Activated CD8-positive, alpha-beta T cell treated with anti-CD3 and anti-CD28 coated beads, Interleukin-2, amount 10 ng/mL, durations not matched to agents 7 days and 5 days (primary cell): ENCODE data around the gene SLC22A17. TPM values are rescaled to one million over a fixed set of nuclear protein-coding genes. Genes with fewer than 3 reads are reported as not detected.

Experiments
- ATAC-seq: fragments of 150-1000 bp; cut with Tn5 transposase; one replicate; pipeline ENCODE4 v1.10.0; 2021; ENCODE audit warnings: moderate library complexity
- CTCF ChIA-PET: fragments of 350-600 bp; sonication (Branson Sonifier 250); formaldehyde crosslinking; loops from one replicate; lab custom pipeline; 2021; ENCODE audit warnings: antibody characterized with exemption; lab: Charles Lee
- POLR2A ChIA-PET: fragments of 350-600 bp; sonication (Branson Sonifier 250); formaldehyde crosslinking; loops from one replicate; lab custom pipeline; 2021; ENCODE audit warnings: antibody characterized with exemption; lab: Charles Lee
- DNase-seq: peaks from one replicate; pipeline ENCODE4 v3.0.0-alpha.2; 2020
- H3K27ac Mint-ChIP-seq: one replicate; pipeline ENCODE4 v1.8.0; 2021; ENCODE audit warnings: mild to moderate bottlenecking, mixed read lengths
- H3K27me3 Mint-ChIP-seq: one replicate; pipeline ENCODE4 v1.8.0; 2021; ENCODE audit warnings: low read depth, mixed read lengths
- H3K36me3 Mint-ChIP-seq: one replicate; pipeline ENCODE4 v1.8.0; 2021; ENCODE audit warnings: low read depth, mixed read lengths
- H3K4me1 Mint-ChIP-seq: one replicate; pipeline ENCODE4 v1.8.0; 2021; ENCODE audit warnings: low read depth, mixed read lengths
- H3K4me3 Mint-ChIP-seq: one replicate; pipeline ENCODE4 v1.8.0; 2021; ENCODE audit warnings: mild to moderate bottlenecking, mixed read lengths
- H3K9me3 Mint-ChIP-seq: one replicate; pipeline ENCODE4 v1.8.0; 2022; ENCODE audit warnings: mixed read lengths; ENCODE audit not compliant: insufficient read depth
- total RNA-seq, 2 experiments: library from RNA; stranded (reverse); gene quantifications; one replicate each; pipeline ENCODE4 v1.2.3, GENCODE V29; 2021

SLC22A17 gene
- total RNA-seq, 2 experiments from 2014 or later: 0.94 to 1.1 TPM

DNA sequence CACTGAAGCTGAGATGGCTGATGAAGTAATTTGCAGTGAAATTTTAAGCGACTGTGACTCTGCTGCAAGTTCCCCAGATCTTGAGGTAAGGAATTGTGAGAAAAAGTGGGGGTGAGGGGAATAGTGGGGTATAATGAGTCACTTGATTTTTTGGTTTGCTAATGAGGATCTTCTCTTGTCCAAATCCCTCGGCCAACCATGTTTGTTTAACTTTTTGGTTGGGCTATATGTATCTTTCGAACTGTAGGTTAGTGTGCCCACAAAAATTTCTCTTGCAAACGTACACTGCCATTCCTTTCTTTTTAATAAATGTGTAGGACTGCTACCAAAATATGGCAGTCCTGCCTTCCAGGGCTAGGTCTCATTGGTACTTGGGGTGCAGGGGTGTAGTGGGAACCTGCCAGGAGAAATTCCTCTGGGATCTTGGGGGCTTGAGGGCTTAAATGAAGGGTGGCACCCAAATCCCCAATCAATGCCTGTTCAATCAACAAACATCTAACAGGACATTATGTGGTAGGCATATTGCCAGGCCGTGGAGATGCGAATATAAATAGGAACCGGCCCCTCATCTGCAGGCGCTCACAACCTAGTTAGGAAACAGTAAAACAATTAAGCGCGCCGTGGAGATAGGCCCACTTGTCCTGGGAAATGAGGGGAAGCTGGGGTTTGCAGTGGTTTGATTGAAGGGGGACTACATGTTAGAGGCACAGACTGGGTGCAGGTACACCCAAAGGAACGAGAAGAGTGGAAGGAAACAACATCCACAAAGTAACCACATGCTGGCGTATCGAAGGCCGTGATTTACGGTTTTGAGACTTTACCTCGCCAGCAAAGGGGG is 32.7 kb downstream of the SLC22A17 start:
- H3K27ac Mint-ChIP-seq: peak overlapping the region; percentile 97
- ChIA-PET POLR2A (interaction anchor here (0.6 to 6.2 kb wide), 13 partner anchors 8 to 1844 kb away, joined by 3 to 115 read pairs (median 6); partner anchors contain the start of genes ACIN1, C14orf119, HOMEZ and OXA1L), CTCF (interaction anchor here (1.0 to 4.8 kb wide), 16 partner anchors 10 to 262 kb away, joined by 3 to 75 read pairs (median 7); partner anchors contain the start of genes CDH24, HOMEZ and PPP1R3E)
- peak overlapping the region; percentile 92 for H3K4me3 Mint-ChIP-seq
- no peak for DNase-seq
- H3K9me3 Mint-ChIP-seq: no peaks in the 10 kb centered on the region
- H3K27me3 Mint-ChIP-seq: no peaks in the 10 kb centered on the region
- peaks cover 39% of the 10 kb centered on the region for H3K36me3 Mint-ChIP-seq
- ATAC-seq: no peak
- H3K4me1 Mint-ChIP-seq: peaks cover 33% of the 10 kb centered on the region

- no peak overlapping the region for H3K4me3 Mint-ChIP-seq
- POLR2A ChIA-PET: no interaction called here
- peaks cover 15% of the 10 kb centered on the region for H3K4me1 Mint-ChIP-seq
- peaks cover 2% of the 10 kb centered on the region for H3K27me3 Mint-ChIP-seq
- no peak overlapping the region for H3K27ac Mint-ChIP-seq
- H3K36me3 Mint-ChIP-seq: peaks cover 10% of the 10 kb centered on the region
- H3K9me3 Mint-ChIP-seq: no peaks in the 10 kb centered on the region
- CTCF ChIA-PET: interaction anchor here (4.8 kb wide), 1 partner anchor 16 kb away, joined by 12 read pairs; no protein-coding TSS in a partner anchor
- ATAC-seq (no peak), DNase-seq (no peak)
These were observed 36.4 kb downstream of the SLC22A17 start for GRCh38 chr14:23316300-23316699.

DNA sequence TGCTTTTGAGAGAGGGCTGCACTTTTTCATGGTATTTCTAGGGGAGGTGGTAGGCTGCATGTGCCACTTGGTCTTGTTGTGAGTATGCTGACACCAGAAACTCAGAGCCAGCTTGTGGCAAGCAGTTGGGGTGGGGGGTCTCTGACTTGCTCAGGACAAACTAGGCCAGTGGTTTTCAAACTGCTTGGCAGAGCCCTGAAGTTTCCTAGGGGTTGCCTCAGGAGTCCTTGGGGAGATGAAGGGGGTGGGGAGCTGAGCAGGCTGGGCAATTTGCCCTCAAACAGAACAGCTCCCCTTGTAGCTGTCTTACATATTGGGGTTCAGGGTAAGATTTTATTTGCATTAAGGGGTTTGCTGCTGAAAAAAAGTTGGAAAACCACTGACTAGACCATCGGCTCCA is 42.1 kb downstream of the SLC22A17 start:
- H3K27ac Mint-ChIP-seq: no peak overlapping the region
- H3K27me3 Mint-ChIP-seq: peaks cover 22% of the 10 kb centered on the region
- peaks cover 16% of the 10 kb centered on the region for H3K4me1 Mint-ChIP-seq
- ATAC-seq (no peak), DNase-seq (no peak)
- POLR2A ChIA-PET: interaction anchor here (0.6 to 1.3 kb wide), 6 partner anchors 8 to 105 kb away, joined by 3 to 12 read pairs (median 3); partner anchors contain the start of genes PABPN1 and PPP1R3E
- no peaks in the 10 kb centered on the region for H3K36me3 Mint-ChIP-seq
- H3K4me3 Mint-ChIP-seq: no peak overlapping the region
- no peaks in the 10 kb centered on the region for H3K9me3 Mint-ChIP-seq
- CTCF ChIA-PET: interaction anchor here (2.6 kb wide), 1 partner anchor 10 kb away, joined by 13 read pairs; the partner anchor contains the start of gene PABPN1

DNA sequence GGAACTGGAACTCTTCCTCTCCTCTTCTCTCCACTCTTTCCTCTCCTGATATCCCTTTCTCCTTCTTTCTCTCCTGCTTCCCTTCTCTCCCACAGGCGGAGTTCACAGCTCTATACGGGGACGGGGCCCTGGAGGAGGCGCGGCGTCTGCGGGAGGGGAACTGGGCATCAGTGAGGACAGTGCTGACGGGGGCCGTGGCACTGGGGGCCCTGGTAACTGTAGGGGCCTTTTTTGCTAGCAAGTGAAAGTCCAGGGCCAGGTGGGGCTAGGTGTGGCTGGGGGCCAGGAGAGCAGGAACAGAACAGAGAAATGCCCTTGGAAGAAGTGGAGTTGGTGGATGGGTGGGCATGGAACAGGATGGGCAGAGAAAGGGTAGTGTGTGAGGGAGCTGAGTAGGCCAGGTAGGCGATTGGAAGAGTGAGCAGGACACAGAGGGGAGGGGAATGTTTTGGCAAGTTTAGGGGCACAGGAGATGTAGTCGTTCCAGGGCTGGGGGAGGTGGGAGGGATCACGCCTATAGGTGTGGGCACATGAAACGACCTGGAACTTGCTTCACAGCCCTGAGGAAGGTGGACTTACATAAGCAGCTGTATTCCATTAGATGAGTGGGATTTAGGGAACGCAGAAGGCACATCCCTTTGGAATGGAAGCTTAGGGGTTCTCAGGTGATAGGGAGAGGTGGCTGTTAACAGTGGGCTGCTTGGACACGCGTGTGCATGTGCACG is 43.8 kb downstream of the SLC22A17 start:
- H3K36me3 Mint-ChIP-seq: no peaks in the 10 kb centered on the region
- no peaks in the 10 kb centered on the region for H3K9me3 Mint-ChIP-seq
- no peak overlapping the region for H3K4me3 Mint-ChIP-seq
- CTCF ChIA-PET: interaction anchor here (2.6 kb wide), 1 partner anchor 12 kb away, joined by 13 read pairs; the partner anchor contains the start of gene PABPN1
- peaks cover 17% of the 10 kb centered on the region for H3K4me1 Mint-ChIP-seq
- ATAC-seq: no peak
- POLR2A ChIA-PET: interaction anchor here (3.1 kb wide), 1 partner anchor 12 kb away, joined by 20 read pairs; the partner anchor contains the start of gene PABPN1
- no peak overlapping the region for H3K27ac Mint-ChIP-seq
- DNase-seq: no peak
- H3K27me3 Mint-ChIP-seq: peaks cover 27% of the 10 kb centered on the region

DNA sequence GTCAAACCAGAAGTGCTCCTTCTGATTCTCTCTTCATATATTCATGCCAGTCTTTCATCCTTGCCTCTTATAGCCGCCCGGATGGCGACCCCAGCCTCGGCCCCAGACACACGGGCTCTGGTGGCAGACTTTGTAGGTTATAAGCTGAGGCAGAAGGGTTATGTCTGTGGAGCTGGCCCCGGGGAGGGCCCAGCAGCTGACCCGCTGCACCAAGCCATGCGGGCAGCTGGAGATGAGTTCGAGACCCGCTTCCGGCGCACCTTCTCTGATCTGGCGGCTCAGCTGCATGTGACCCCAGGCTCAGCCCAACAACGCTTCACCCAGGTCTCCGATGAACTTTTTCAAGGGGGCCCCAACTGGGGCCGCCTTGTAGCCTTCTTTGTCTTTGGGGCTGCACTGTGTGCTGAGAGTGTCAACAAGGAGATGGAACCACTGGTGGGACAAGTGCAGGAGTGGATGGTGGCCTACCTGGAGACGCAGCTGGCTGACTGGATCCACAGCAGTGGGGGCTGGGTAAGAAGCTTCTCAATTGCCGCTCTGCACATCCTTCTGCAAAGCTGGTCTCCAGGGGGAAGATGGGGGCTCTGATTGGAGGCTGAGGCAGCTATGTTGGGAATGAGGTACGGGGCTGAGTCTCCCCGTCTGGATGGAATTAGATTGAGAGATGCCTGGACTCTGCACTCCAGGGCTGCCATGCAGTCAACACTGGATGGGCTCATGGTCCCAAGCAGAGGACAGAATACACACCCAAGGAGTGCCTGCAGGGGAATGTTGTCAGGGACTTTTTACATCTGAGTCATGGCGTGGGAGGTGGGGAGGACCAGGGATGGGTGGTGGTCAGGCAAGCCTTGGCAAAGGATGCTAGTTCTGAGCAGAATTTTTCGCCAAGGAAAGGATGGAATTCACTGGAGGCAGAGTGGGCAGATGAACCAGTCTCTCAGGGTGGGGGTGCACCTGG is 44.7 kb downstream of the SLC22A17 start:
- ATAC-seq (no peak), DNase-seq (no peak)
- Mint-ChIP-seq H3K27me3 (peaks cover 27% of the 10 kb centered on the region), H3K27ac (peak overlapping the region; percentile 43), H3K36me3 (no peaks in the 10 kb centered on the region), H3K9me3 (no peaks in the 10 kb centered on the region), H3K4me1 (peaks cover 24% of the 10 kb centered on the region), H3K4me3 (no peak overlapping the region)
- ChIA-PET POLR2A (interaction anchor here (3.1 kb wide), 1 partner anchor 13 kb away, joined by 20 read pairs; the partner anchor contains the start of gene PABPN1), CTCF (interaction anchor here (0.6 to 1.6 kb wide), 4 partner anchors 13 to 188 kb away, joined by 3 to 5 read pairs (median 3); partner anchors contain the start of gene PABPN1)

DNA sequence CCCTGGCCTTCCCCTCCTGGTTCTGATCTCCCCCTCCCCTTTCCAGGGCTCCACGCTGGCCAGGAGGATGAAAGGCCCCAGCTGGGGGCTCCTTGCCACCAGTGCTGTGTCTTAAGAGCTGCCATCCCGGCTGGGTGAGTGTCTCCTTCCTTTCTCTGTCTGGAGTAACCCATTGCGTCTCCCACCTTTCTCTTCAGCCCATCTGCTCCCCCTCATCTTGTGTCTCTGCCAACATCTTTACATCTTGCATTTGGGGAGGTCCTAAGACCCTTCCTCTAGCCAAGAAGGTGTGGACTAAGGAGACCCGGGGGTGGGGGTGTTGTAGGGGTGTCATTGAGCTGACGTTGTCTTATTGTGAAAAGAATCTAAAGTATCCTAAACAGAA is 45.5 kb downstream of the SLC22A17 start:
- Mint-ChIP-seq H3K4me1 (peaks cover 28% of the 10 kb centered on the region), H3K9me3 (no peaks in the 10 kb centered on the region), H3K4me3 (peak overlapping the region; percentile 63), H3K27me3 (peaks cover 27% of the 10 kb centered on the region), H3K27ac (no peak overlapping the region), H3K36me3 (no peaks in the 10 kb centered on the region)
- CTCF ChIA-PET: interaction anchor here (0.6 to 1.6 kb wide), 5 partner anchors 12 to 231 kb away, joined by 3 to 5 read pairs (median 3); partner anchors contain the start of gene PABPN1
- POLR2A ChIA-PET: interaction anchor here (3.1 kb wide), 1 partner anchor 14 kb away, joined by 20 read pairs; the partner anchor contains the start of gene PABPN1
- ATAC-seq (no peak), DNase-seq (no peak)

DNA sequence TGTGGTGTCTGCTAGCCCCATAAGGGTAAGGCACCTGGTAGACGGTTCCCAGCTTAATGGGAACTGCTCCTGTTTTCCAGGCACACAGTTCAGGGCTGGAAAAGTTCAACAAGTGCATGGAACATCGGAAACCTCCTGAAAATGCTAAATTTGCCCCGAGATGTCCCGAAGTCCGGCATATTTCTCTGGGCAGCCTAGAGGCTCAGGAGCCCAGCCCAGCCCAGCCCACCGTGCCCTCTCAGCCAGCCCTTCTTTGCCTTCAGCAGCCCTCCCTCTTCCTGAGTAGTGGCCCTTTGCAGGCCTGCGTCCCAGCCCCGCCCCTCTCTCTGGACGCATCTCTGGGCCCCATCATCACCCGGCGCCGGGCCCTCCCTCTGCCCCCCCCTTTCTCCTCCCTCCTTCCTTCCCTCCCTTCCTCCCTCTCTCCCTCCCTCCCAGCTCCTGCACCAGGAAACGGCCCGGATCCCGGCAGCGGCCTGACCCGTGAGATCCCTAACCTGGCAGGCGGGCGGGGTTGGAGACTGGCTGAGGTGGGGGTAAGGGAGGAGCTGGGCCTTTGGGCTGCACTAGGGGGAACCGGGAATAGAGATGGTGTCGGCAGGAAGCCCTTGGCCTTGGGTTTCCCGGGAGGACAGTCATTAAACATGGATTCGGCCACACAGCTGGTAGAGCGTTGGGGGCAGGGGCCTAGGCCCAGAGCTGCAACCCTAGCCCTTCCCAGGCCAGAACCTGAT is 46.1 kb downstream of the SLC22A17 start, which contains the start of gene BCL2L2:
Gene BCL2L2 (plus strand): TSS at position 422 of the 734 bp plus-strand sequence. CDS start 935 bp downstream, outside the sequence.
- DNase-seq: peak; percentile 58
- ChIA-PET POLR2A (interaction anchor here (1.1 to 1.5 kb wide), 2 partner anchors 14 to 15 kb away, joined by 4 to 5 read pairs; partner anchors contain the start of gene PABPN1), CTCF (interaction anchor here (0.6 to 1.6 kb wide), 5 partner anchors 14 to 230 kb away, joined by 3 to 5 read pairs (median 3); partner anchors contain the start of gene PABPN1)
- no peak for ATAC-seq
- H3K9me3 Mint-ChIP-seq: no peaks in the 10 kb centered on the region
- peaks cover 28% of the 10 kb centered on the region for H3K4me1 Mint-ChIP-seq
- H3K27me3 Mint-ChIP-seq: peaks cover 25% of the 10 kb centered on the region
- H3K27ac Mint-ChIP-seq: peak within 1 kb of the TSS; percentile 25
- peaks cover 2% of the 10 kb centered on the region for H3K36me3 Mint-ChIP-seq
- H3K4me3 Mint-ChIP-seq: peak within 1 kb of the TSS; percentile 63

DNA sequence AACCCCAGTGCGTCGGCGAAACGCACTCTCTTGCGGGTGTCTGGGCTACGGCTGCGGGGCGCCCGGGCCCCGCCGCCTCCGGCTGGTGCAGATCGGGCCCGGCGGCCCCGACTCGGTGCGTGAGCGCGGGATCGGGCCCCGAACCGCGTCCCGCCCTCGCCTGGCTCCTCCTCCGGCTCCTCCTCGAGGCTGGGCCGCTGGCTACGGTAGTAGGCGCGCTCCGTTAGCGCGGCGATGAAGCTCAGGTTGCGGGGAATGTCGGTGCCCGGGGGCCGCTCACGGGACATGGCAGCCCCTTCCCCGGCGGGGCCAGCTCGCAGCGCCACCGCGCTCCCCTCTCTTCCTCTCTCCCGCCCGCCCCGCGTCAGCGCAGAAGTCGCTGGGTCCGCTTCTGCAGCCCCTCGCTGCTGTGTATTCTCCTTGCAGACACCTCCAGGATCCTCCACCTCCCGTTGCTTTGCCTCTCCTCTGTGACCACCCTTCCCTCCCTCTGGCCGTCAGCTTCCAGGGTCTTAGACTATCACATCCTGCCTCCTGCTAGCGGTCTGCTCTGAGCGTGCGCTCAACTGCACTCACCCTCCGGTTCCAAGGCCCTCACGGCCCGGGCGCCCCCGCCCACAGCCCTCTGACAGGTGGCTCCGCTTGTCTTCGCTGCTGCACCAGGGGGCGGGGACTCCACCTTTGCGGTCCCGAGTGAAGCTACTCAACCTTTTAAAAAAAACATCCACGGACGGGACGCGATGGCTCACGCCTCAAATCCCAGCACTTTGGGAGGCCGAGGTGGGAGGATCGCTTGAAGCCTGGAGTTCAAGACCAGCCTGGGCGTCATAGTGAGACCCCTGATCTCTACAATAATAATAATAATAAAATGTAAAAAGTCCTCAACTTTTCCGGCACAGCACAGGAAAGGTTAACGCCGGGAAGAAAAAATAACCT is 50.1 kb downstream of the SLC22A17 start, which contains the start of gene PPP1R3E:
Gene PPP1R3E (minus strand): TSS at position 570 of the 936 bp plus-strand sequence. CDS start 283 bp downstream, at position 287.
- ATAC-seq (peak; percentile 48), DNase-seq (peak; percentile 90)
- Mint-ChIP-seq H3K27ac (peak within 1 kb of the TSS; percentile 99), H3K4me3 (peak within 1 kb of the TSS; percentile 94), H3K9me3 (no peaks in the 10 kb centered on the region), H3K4me1 (peaks cover 37% of the 10 kb centered on the region), H3K36me3 (peaks cover 14% of the 10 kb centered on the region), H3K27me3 (peaks cover 15% of the 10 kb centered on the region)
- ChIA-PET POLR2A (interaction anchor here (0.5 to 4.6 kb wide), 12 partner anchors 8 to 1832 kb away, joined by 3 to 115 read pairs (median 4); partner anchors contain the start of genes ACIN1, C14orf119, HOMEZ and PABPN1), CTCF (interaction anchor here (0.7 to 6.9 kb wide), 10 partner anchors 10 to 234 kb away, joined by 3 to 75 read pairs (median 6); partner anchors contain the start of genes ACIN1, C14orf119, HOMEZ and PABPN1)

- peaks cover 33% of the 10 kb centered on the region for H3K4me1 Mint-ChIP-seq
- DNase-seq (no peak), ATAC-seq (peak; percentile 34)
- POLR2A ChIA-PET: interaction anchor here (0.6 to 4.6 kb wide), 10 partner anchors 9 to 264 kb away, joined by 3 to 115 read pairs (median 6); partner anchors contain the start of genes ACIN1, C14orf119, HOMEZ and PABPN1
- H3K36me3 Mint-ChIP-seq: peaks cover 20% of the 10 kb centered on the region
- H3K9me3 Mint-ChIP-seq: no peaks in the 10 kb centered on the region
- CTCF ChIA-PET: interaction anchor here (0.7 to 6.9 kb wide), 11 partner anchors 9 to 233 kb away, joined by 3 to 75 read pairs (median 7); partner anchors contain the start of genes ACIN1, C14orf119, HOMEZ and PABPN1
- peak overlapping the region; percentile 89 for H3K4me3 Mint-ChIP-seq
- peaks cover 11% of the 10 kb centered on the region for H3K27me3 Mint-ChIP-seq
- H3K27ac Mint-ChIP-seq: peak overlapping the region; percentile 99
These were observed 50.8 kb downstream of the SLC22A17 start for GRCh38 chr14:23301969-23302289.
